ENCODE data around the gene ADAMTS7. TPM values are rescaled to one million over a fixed set of nuclear protein-coding genes. Genes with fewer than 3 reads are reported as not detected.
"Not testable (repeated sequence)": the region's sequence is repeated elsewhere in the genome, so short reads cannot be mapped to it uniquely, and the experiment has no call there.

Gene ADAMTS7
- total RNA-seq, 4 donors from 2014 or later: 0.95 to 4.8 (median 1.7) TPM

GRCh38 chr15:78759361-78759998 is 51.8 kb downstream of the ADAMTS7 start:
- H3K4me3 ChIP-seq; H3K36me3 ChIP-seq; H3K27me3 ChIP-seq; in situ Hi-C loops (cut with MboI; ENCODE audit: low pct_ligation_motif_present in 1 of 4, low pct_unique_long_range_greater_than_20kb in 1 of 4, low sequenced_read_pairs in 3 of 4); H3K9me3 ChIP-seq; DNase-seq; intact Hi-C loops (cut with DNase I; ENCODE audit: low total_unique reads): not testable (repeated sequence)
- peaks cover 4 to 22% (median 6%) of the 10 kb centered on the region in 4 donors for H3K4me1 ChIP-seq
- peak overlapping the region; percentile 52 to 75 (median 58) for H3K27ac ChIP-seq
- WGBS, 2 donors (ENCODE audit: low coverage in 1 of 2): 85 to 100% methylated on average over 6 to 26 of the region's 35 CpGs

GRCh38 chr15:78758486-78759200 is 52.6 kb downstream of the ADAMTS7 start:
- H3K9me3 ChIP-seq; H3K4me3 ChIP-seq; DNase-seq; intact Hi-C loops (cut with DNase I; ENCODE audit: low total_unique reads); H3K27me3 ChIP-seq; H3K27ac ChIP-seq; H3K36me3 ChIP-seq; in situ Hi-C loops (cut with MboI; ENCODE audit: low pct_ligation_motif_present in 1 of 4, low pct_unique_long_range_greater_than_20kb in 1 of 4, low sequenced_read_pairs in 3 of 4): not testable (repeated sequence)
- WGBS, 2 donors (ENCODE audit: low coverage in 1 of 2): 81 to 100% methylated on average over 2 to 10 of the region's 11 CpGs
- peaks cover 4 to 22% (median 6%) of the 10 kb centered on the region in 4 donors for H3K4me1 ChIP-seq

- H3K36me3 ChIP-seq; intact Hi-C loops (cut with DNase I; ENCODE audit: low total_unique reads); in situ Hi-C loops (cut with MboI; ENCODE audit: low pct_ligation_motif_present in 1 of 4, low pct_unique_long_range_greater_than_20kb in 1 of 4, low sequenced_read_pairs in 3 of 4); H3K27me3 ChIP-seq; H3K9me3 ChIP-seq; H3K4me3 ChIP-seq; DNase-seq; H3K27ac ChIP-seq: not testable (repeated sequence)
- WGBS, 2 donors (ENCODE audit: low coverage in 1 of 2): 96% methylated on average over 7 of the region's 8 CpGs; no CpG with 5 or more reads in 1 of the 2 donors
- H3K4me1 ChIP-seq: peaks cover 4 to 22% (median 6%) of the 10 kb centered on the region in 4 donors
Observed at GRCh38 chr15:78758084-78758483, 53.2 kb downstream of the ADAMTS7 start.

GRCh38 chr15:78757636-78757905 is 53.7 kb downstream of the ADAMTS7 start:
- peak overlapping the region in 1 of 4 donors; percentile 63 for H3K27ac ChIP-seq
- no peaks in the 10 kb centered on the region for H3K36me3 ChIP-seq
- no peaks in the 10 kb centered on the region for H3K9me3 ChIP-seq
- in situ Hi-C loops (cut with MboI; ENCODE audit: low pct_ligation_motif_present in 1 of 4, low pct_unique_long_range_greater_than_20kb in 1 of 4, low sequenced_read_pairs in 3 of 4) (no loop called here), intact Hi-C loops (cut with DNase I; ENCODE audit: low total_unique reads) (no loop called here)
- no peak overlapping the region for H3K4me3 ChIP-seq
- TF ChIP-seq POLR2A (IDR thresholded peaks at IDR 0.05) (no peak), EP300 (IDR thresholded peaks at IDR 0.05; ENCODE audit: low read depth) (no peak), POLR2AphosphoS5 (IDR thresholded peaks at IDR 0.05) (no peak), CTCF (IDR thresholded peaks at IDR 0.05) (no peak)
- H3K4me1 ChIP-seq: peaks cover 4 to 22% (median 6%) of the 10 kb centered on the region in 4 donors
- no peak for DNase-seq
- no peaks in the 10 kb centered on the region for H3K27me3 ChIP-seq
- 89 to 93% methylated on average over 5 to 10 of the region's 10 CpGs for WGBS, 2 donors (ENCODE audit: low coverage in 1 of 2)

- DNase-seq: peak; percentile 43
- H3K36me3 ChIP-seq; in situ Hi-C loops (cut with MboI; ENCODE audit: low pct_ligation_motif_present in 1 of 4, low pct_unique_long_range_greater_than_20kb in 1 of 4, low sequenced_read_pairs in 3 of 4); H3K27me3 ChIP-seq; H3K9me3 ChIP-seq; intact Hi-C loops (cut with DNase I; ENCODE audit: low total_unique reads); H3K4me3 ChIP-seq: not testable (repeated sequence)
- 49% methylated on average over 18 of the region's 25 CpGs; no CpG with 5 or more reads in 1 of the 2 donors for WGBS, 2 donors (ENCODE audit: low coverage in 1 of 2)
- peak overlapping the region in 2 of 4 donors; percentile 47 to 63 for H3K27ac ChIP-seq
- H3K4me1 ChIP-seq: peaks cover 4 to 22% (median 6%) of the 10 kb centered on the region in 4 donors
Observed at GRCh38 chr15:78756781-78757635, 54.3 kb downstream of the ADAMTS7 start.
